Naive thymus-derived CD4-positive, alpha-beta T cell (primary cell): Measurements from ENCODE around the gene PEAR1. TPM values are rescaled to one million over a fixed set of nuclear protein-coding genes. Genes with fewer than 3 reads are reported as not detected.

Experiments
- ATAC-seq: fragments of 150-1000 bp; cut with Tn5 transposase; 2 replicates; pipeline ENCODE4 v1.10.0; 2021; ENCODE audit warnings: mild to moderate bottlenecking, moderate library complexity
- CTCF ChIA-PET: fragments of 350-600 bp; sonication (Branson Sonifier 250); formaldehyde crosslinking; loops from one replicate; lab custom pipeline; 2021; ENCODE audit warnings: antibody characterized with exemption; lab: Charles Lee
- POLR2A ChIA-PET: fragments of 350-600 bp; sonication (Branson Sonifier 250); formaldehyde crosslinking; loops from one replicate; lab custom pipeline; 2021; ENCODE audit warnings: antibody characterized with exemption, inconsistent platforms; lab: Charles Lee
- DNase-seq, 9 donors: peaks; one replicate each; pipeline versions ENCODE4 v3.0.0 to v3.0.0-alpha.2; 2020 to 2022; ENCODE audit warnings: mixed read lengths in 1 of 9
- H3K27ac ChIP-seq: one replicate; pipeline ENCODE4 v1.7.0; 2013; ENCODE audit warnings: mild to moderate bottlenecking, low read depth, low read length, moderate library complexity
- H3K27me3 ChIP-seq, 2 donors: one replicate each; pipeline ENCODE4 v1.7.0; 2013; ENCODE audit warnings: low read length in 2 of 2, mild to moderate bottlenecking in 2 of 2, moderate library complexity in 2 of 2; ENCODE audit not compliant: control insufficient read depth in 2 of 2, insufficient read depth in 2 of 2
- H3K36me3 ChIP-seq, 3 experiments: 1 replicate in 2 of 3; 2 replicates in 1 of 3; pipeline ENCODE4 v1.7.0; 2013; ENCODE audit warnings: low read length in 3 of 3, mild to moderate bottlenecking in 3 of 3, moderate library complexity in 1 of 3; ENCODE audit not compliant: insufficient read depth in 3 of 3, control insufficient read depth in 2 of 3
- H3K4me1 ChIP-seq, 2 donors: one replicate each; pipeline ENCODE4 v1.7.0; 2013; ENCODE audit warnings: low read length in 2 of 2, mild to moderate bottlenecking in 2 of 2, moderate library complexity in 1 of 2; ENCODE audit not compliant: control insufficient read depth in 2 of 2, insufficient read depth in 2 of 2
- H3K4me3 ChIP-seq: 2 replicates; pipeline ENCODE4 v1.7.0; 2013; ENCODE audit warnings: mild to moderate bottlenecking, low read length
- H3K9me3 ChIP-seq, 3 experiments: 1 replicate in 2 of 3; 2 replicates in 1 of 3; pipeline ENCODE4 v1.7.0; 2013; ENCODE audit warnings: low read length in 3 of 3; ENCODE audit not compliant: control insufficient read depth in 2 of 3
- H3K27ac Mint-ChIP-seq, 9 donors: one replicate each; pipeline ENCODE4 v1.8.0; 2020 to 2022; ENCODE audit warnings: mixed read lengths in 9 of 9, mild to moderate bottlenecking in 8 of 9, moderate library complexity in 5 of 9, inconsistent platforms in 2 of 9
- H3K27me3 Mint-ChIP-seq, 5 donors: one replicate each; pipeline ENCODE4 v1.8.0; 2021 to 2022; ENCODE audit warnings: mixed read lengths in 5 of 5, mild to moderate bottlenecking in 1 of 5
- H3K36me3 Mint-ChIP-seq, 5 donors: one replicate each; pipeline ENCODE4 v1.8.0; 2020 to 2022; ENCODE audit warnings: mixed read lengths in 5 of 5, mild to moderate bottlenecking in 3 of 5, inconsistent platforms in 1 of 5
- H3K4me1 Mint-ChIP-seq, 7 donors: one replicate each; pipeline ENCODE4 v1.8.0; 2020 to 2022; ENCODE audit warnings: mixed read lengths in 7 of 7, mild to moderate bottlenecking in 3 of 7, inconsistent platforms in 1 of 7
- H3K4me3 Mint-ChIP-seq, 10 donors: one replicate each; pipeline ENCODE4 v1.8.0; 2020 to 2022; ENCODE audit warnings: mild to moderate bottlenecking in 10 of 10, mixed read lengths in 10 of 10, moderate library complexity in 6 of 10, inconsistent platforms in 2 of 10
- H3K9me3 Mint-ChIP-seq, 11 donors: one replicate each; pipeline ENCODE4 v1.8.0; 2020 to 2022; ENCODE audit warnings: mixed read lengths in 11 of 11, mild to moderate bottlenecking in 4 of 11, inconsistent platforms in 1 of 11, moderate library complexity in 1 of 11
- intact Hi-C, 2 donors: fragments of 100-400 bp; cut with micrococcal nuclease; formaldehyde crosslinking; loops; one replicate each; pipeline ENCODE4 v1.15.1; 2023
- polyA plus RNA-seq, 2 donors: library from polyadenylated mRNA; unstranded; fragments of 300-500 nt; fragmentation: Illumina TruSeq; gene quantifications; one replicate each; pipeline ENCODE4 v1.2.3, GENCODE V29; 2021
- total RNA-seq, 6 experiments: library from RNA in 5 of 6; stranded (reverse) in 5 of 6; gene quantifications; 1 replicate in 5 of 6; 2 replicates in 1 of 6; pipeline ENCODE4 v1.2.3 and lab custom pipeline; 2021 to 2026

The PEAR1 gene
- total and polyA plus RNA-seq, 7 experiments from 2014 or later = 0.19 to 1.2 (median 0.32) TPM

GRCh38 chr1:156868341-156868740 lies 25.2 kb upstream of the PEAR1 start:
- peaks cover 0 to 4% of the 10 kb centered on the region in 2 donors for H3K4me1 ChIP-seq
- H3K27me3 ChIP-seq = peaks cover 0 to 3% of the 10 kb centered on the region in 2 donors
- no peak overlapping the region for H3K4me3 ChIP-seq
- Mint-ChIP-seq H3K9me3 (peaks cover 0 to 2% (median 0%) of the 10 kb centered on the region in 11 donors), H3K36me3 (peaks cover 0 to 10% (median 3%) of the 10 kb centered on the region in 5 donors), H3K4me1 (peaks cover 6 to 56% (median 14%) of the 10 kb centered on the region in 7 donors), H3K27me3 (peaks cover 0 to 37% (median 24%) of the 10 kb centered on the region in 5 donors), H3K4me3 (peak overlapping the region in 1 of 10 donors; percentile 5), H3K27ac (no peak overlapping the region)
- no peak for ATAC-seq
- intact Hi-C loops = no loop called here
- H3K27ac ChIP-seq = no peak overlapping the region
- H3K36me3 ChIP-seq = no peaks in the 10 kb centered on the region
- CTCF ChIA-PET = interaction anchor here (0.9 kb wide), 1 partner anchor 24 kb away, joined by 4 read pairs; no protein-coding TSS in a partner anchor
- POLR2A ChIA-PET = no interaction called here
- H3K9me3 ChIP-seq = no peaks in the 10 kb centered on the region
- DNase-seq = no peak

- no peak for ATAC-seq
- peaks cover 0 to 4% of the 10 kb centered on the region in 2 donors for H3K4me1 ChIP-seq
- Mint-ChIP-seq H3K4me1 (peaks cover 0 to 45% (median 9%) of the 10 kb centered on the region in 7 donors), H3K36me3 (peaks cover 0 to 4% (median 0%) of the 10 kb centered on the region in 5 donors), H3K27me3 (peaks cover 0 to 31% (median 14%) of the 10 kb centered on the region in 5 donors), H3K9me3 (peaks cover 0 to 2% (median 0%) of the 10 kb centered on the region in 11 donors), H3K4me3 (no peak overlapping the region), H3K27ac (no peak overlapping the region)
- no peak overlapping the region for H3K27ac ChIP-seq
- no peaks in the 10 kb centered on the region for H3K27me3 ChIP-seq
- ChIA-PET POLR2A (no interaction called here), CTCF (interaction anchor here (0.6 to 0.7 kb wide), 3 partner anchors 13 to 57 kb away, joined by 3 to 4 read pairs (median 3); no protein-coding TSS in a partner anchor)
- H3K36me3 ChIP-seq = no peaks in the 10 kb centered on the region
- no peaks in the 10 kb centered on the region for H3K9me3 ChIP-seq
- no peak overlapping the region for H3K4me3 ChIP-seq
- DNase-seq = no peak
- intact Hi-C loops = no loop called here
Observed at GRCh38 chr1:156869455-156869854, 24.1 kb upstream of the PEAR1 start.

DNA sequence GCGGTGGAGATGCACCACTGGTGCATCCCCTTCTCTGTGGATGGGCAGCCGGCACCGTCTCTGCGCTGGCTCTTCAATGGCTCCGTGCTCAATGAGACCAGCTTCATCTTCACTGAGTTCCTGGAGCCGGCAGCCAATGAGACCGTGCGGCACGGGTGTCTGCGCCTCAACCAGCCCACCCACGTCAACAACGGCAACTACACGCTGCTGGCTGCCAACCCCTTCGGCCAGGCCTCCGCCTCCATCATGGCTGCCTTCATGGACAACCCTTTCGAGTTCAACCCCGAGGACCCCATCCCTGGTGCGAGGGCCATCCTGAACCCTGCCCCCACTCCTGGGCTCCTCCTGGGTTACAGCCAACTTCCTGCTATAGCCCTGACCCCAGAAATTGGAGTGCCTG lies 19.9 kb upstream of the PEAR1 start:
- peaks cover 0 to 2% (median 0%) of the 10 kb centered on the region in 11 donors for H3K9me3 Mint-ChIP-seq
- DNase-seq (no peak), ATAC-seq (no peak)
- H3K27ac Mint-ChIP-seq = no peak overlapping the region
- peaks cover 0 to 15% (median 0%) of the 10 kb centered on the region in 7 donors for H3K4me1 Mint-ChIP-seq
- H3K4me1 ChIP-seq = no peaks in the 10 kb centered on the region
- H3K9me3 ChIP-seq = no peaks in the 10 kb centered on the region
- intact Hi-C loops = no loop called here
- CTCF ChIA-PET = no interaction called here
- POLR2A ChIA-PET = no interaction called here
- H3K27me3 ChIP-seq = no peaks in the 10 kb centered on the region
- no peaks in the 10 kb centered on the region for H3K36me3 ChIP-seq
- H3K4me3 ChIP-seq = no peak overlapping the region
- no peak overlapping the region for H3K27ac ChIP-seq
- peaks cover 0 to 17% (median 9%) of the 10 kb centered on the region in 5 donors for H3K27me3 Mint-ChIP-seq
- H3K36me3 Mint-ChIP-seq = no peaks in the 10 kb centered on the region
- H3K4me3 Mint-ChIP-seq = no peak overlapping the region

GRCh38 chr1:156874142-156874541 lies 19.4 kb upstream of the PEAR1 start:
- peaks cover 0 to 18% (median 9%) of the 10 kb centered on the region in 5 donors for H3K27me3 Mint-ChIP-seq
- no peak overlapping the region for H3K4me3 Mint-ChIP-seq
- ChIA-PET POLR2A (no interaction called here), CTCF (no interaction called here)
- Histone ChIP-seq H3K4me1 (no peaks in the 10 kb centered on the region), H3K9me3 (no peaks in the 10 kb centered on the region), H3K4me3 (no peak overlapping the region), H3K27me3 (no peaks in the 10 kb centered on the region), H3K36me3 (no peaks in the 10 kb centered on the region), H3K27ac (no peak overlapping the region)
- peaks cover 0 to 13% (median 0%) of the 10 kb centered on the region in 7 donors for H3K4me1 Mint-ChIP-seq
- no peaks in the 10 kb centered on the region for H3K36me3 Mint-ChIP-seq
- peak overlapping the region in 1 of 9 donors; percentile 71 for H3K27ac Mint-ChIP-seq
- peaks cover 0 to 2% (median 0%) of the 10 kb centered on the region in 11 donors for H3K9me3 Mint-ChIP-seq
- intact Hi-C loops = no loop called here
- ATAC-seq (no peak), DNase-seq (no peak)

DNA sequence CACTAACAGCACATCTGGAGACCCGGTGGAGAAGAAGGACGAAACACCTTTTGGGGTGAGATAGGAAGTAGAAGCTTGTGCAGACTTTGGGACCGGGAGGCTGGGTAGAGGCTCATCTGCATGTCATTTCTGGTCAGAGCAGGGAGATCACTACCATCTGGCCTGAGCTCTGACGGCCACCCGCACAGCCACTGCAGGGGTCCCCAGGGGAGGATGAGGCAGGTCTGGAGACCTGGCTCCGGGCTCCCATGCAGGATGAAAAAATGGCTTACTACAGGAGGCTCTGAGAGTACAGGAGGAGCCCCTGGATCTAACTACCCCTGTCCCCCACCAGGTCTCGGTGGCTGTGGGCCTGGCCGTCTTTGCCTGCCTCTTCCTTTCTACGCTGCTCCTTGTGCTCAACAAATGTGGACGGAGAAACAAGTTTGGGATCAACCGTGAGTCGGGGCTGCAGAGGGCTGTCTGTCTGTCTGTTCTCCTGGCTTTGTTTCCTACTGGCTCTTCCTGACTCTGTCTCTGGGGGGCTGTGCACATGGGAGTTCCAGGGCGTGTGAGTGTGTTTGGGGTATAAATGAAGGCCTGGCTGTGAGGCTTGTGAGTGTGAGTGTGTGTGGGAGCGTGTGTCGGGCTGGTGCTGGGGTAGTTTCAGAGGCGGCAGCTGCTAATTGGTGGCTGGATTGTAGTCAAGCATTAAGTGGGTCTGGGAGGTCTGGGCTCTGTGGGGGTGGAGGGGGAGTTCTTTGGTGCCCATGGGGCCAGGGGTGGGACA lies 18.8 kb upstream of the PEAR1 start:
- CTCF ChIA-PET = interaction anchor here (0.6 kb wide), 1 partner anchor 74 kb away, joined by 3 read pairs; no protein-coding TSS in a partner anchor
- Histone ChIP-seq H3K36me3 (no peaks in the 10 kb centered on the region), H3K9me3 (no peaks in the 10 kb centered on the region), H3K27ac (no peak overlapping the region), H3K4me3 (no peak overlapping the region), H3K4me1 (no peaks in the 10 kb centered on the region), H3K27me3 (no peaks in the 10 kb centered on the region)
- intact Hi-C loops = no loop called here
- Mint-ChIP-seq H3K4me3 (no peak overlapping the region), H3K27me3 (peaks cover 0 to 20% (median 9%) of the 10 kb centered on the region in 5 donors), H3K9me3 (peaks cover 0 to 2% (median 0%) of the 10 kb centered on the region in 11 donors), H3K27ac (peak overlapping the region in 1 of 9 donors; percentile 21), H3K4me1 (peaks cover 0 to 9% (median 0%) of the 10 kb centered on the region in 7 donors), H3K36me3 (no peaks in the 10 kb centered on the region)
- POLR2A ChIA-PET = no interaction called here
- ATAC-seq (no peak), DNase-seq (no peak)

DNA sequence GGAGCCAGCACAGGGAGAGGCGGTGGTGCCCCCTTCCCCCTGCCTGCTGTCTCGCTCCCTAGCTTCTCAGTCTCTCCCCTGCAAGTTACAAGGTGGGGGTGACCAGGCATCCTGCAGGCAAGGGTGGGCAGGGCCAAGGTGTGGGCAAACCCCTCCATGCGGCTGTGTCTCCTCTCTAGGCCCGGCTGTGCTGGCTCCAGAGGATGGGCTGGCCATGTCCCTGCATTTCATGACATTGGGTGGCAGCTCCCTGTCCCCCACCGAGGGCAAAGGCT lies 18.2 kb upstream of the PEAR1 start:
- Mint-ChIP-seq H3K4me1 (peaks cover 0 to 6% (median 0%) of the 10 kb centered on the region in 7 donors), H3K4me3 (no peak overlapping the region), H3K36me3 (no peaks in the 10 kb centered on the region), H3K9me3 (peaks cover 0 to 2% (median 0%) of the 10 kb centered on the region in 11 donors), H3K27me3 (peaks cover 0 to 25% (median 9%) of the 10 kb centered on the region in 5 donors), H3K27ac (no peak overlapping the region)
- no peaks in the 10 kb centered on the region for H3K36me3 ChIP-seq
- no peaks in the 10 kb centered on the region for H3K27me3 ChIP-seq
- POLR2A ChIA-PET = no interaction called here
- DNase-seq (no peak), ATAC-seq (no peak)
- intact Hi-C loops = no loop called here
- H3K27ac ChIP-seq = no peak overlapping the region
- no peaks in the 10 kb centered on the region for H3K9me3 ChIP-seq
- CTCF ChIA-PET = interaction anchor here (0.6 kb wide), 1 partner anchor 75 kb away, joined by 3 read pairs; no protein-coding TSS in a partner anchor
- no peak overlapping the region for H3K4me3 ChIP-seq
- no peaks in the 10 kb centered on the region for H3K4me1 ChIP-seq
